Dendritic cell treated with granulocyte-macrophage colony-stimulating factor and Interleukin-4, amounts not matched to agents 40 ng/mL and 50 ng/mL, for 4 days (primary cell): ENCODE data around the gene LAMB1.

Source experiments
- H3K27ac Mint-ChIP-seq: one replicate; pipeline ENCODE4 v1.8.0; 2022; ENCODE audit warnings: mild to moderate bottlenecking, mixed read lengths
- H3K27me3 Mint-ChIP-seq: one replicate; pipeline ENCODE4 v1.8.0; 2022; ENCODE audit warnings: mild to moderate bottlenecking, mixed read lengths
- H3K36me3 Mint-ChIP-seq: one replicate; pipeline ENCODE4 v1.8.0; 2022; ENCODE audit warnings: low read depth, mixed read lengths
- H3K4me1 Mint-ChIP-seq: one replicate; pipeline ENCODE4 v1.8.0; 2022; ENCODE audit warnings: low read depth, mixed read lengths
- H3K4me3 Mint-ChIP-seq: one replicate; pipeline ENCODE4 v1.8.0; 2022; ENCODE audit warnings: mild to moderate bottlenecking, moderate library complexity, mixed read lengths
- H3K9me3 Mint-ChIP-seq: one replicate; pipeline ENCODE4 v1.8.0; 2022; ENCODE audit warnings: mixed read lengths
- intact Hi-C: fragments of 100-400 bp; cut with micrococcal nuclease; formaldehyde crosslinking; loops from one replicate; pipeline ENCODE4 v1.15.0; 2022

Gene LAMB1

GRCh38 chr7:107879400-107880035, 123.4 kb downstream of the LAMB1 start:
- H3K4me3 Mint-ChIP-seq: no peak overlapping the region
- no peaks in the 10 kb centered on the region for H3K9me3 Mint-ChIP-seq
- peaks cover 9% of the 10 kb centered on the region for H3K4me1 Mint-ChIP-seq
- intact Hi-C loops: loop anchor here (5.0 to 10.0 kb wide), 2 partner anchors 315 to 417 kb away; partner anchors contain the start of genes COG5 and DUS4L
- H3K27ac Mint-ChIP-seq: no peak overlapping the region
- H3K36me3 Mint-ChIP-seq: no peaks in the 10 kb centered on the region
- H3K27me3 Mint-ChIP-seq: peaks cover 10% of the 10 kb centered on the region

GRCh38 chr7:107878636-107879035, 124.3 kb downstream of the LAMB1 start:
- intact Hi-C loops: loop anchor here (5.0 to 10.0 kb wide), 2 partner anchors 314 to 416 kb away; partner anchors contain the start of genes COG5 and DUS4L
- Mint-ChIP-seq H3K27ac (no peak overlapping the region), H3K4me1 (peaks cover 9% of the 10 kb centered on the region), H3K36me3 (no peaks in the 10 kb centered on the region), H3K9me3 (no peaks in the 10 kb centered on the region), H3K4me3 (no peak overlapping the region), H3K27me3 (peaks cover 3% of the 10 kb centered on the region)

GRCh38 chr7:107877731-107878382, 125.1 kb downstream of the LAMB1 start:
- H3K4me3 Mint-ChIP-seq: no peak overlapping the region
- intact Hi-C loops: loop anchor here (5.0 to 10.0 kb wide), 2 partner anchors 313 to 416 kb away; partner anchors contain the start of genes COG5 and DUS4L
- H3K27me3 Mint-ChIP-seq: peaks cover 3% of the 10 kb centered on the region
- H3K4me1 Mint-ChIP-seq: peaks cover 9% of the 10 kb centered on the region
- H3K36me3 Mint-ChIP-seq: no peaks in the 10 kb centered on the region
- no peaks in the 10 kb centered on the region for H3K9me3 Mint-ChIP-seq
- no peak overlapping the region for H3K27ac Mint-ChIP-seq

- Mint-ChIP-seq H3K27ac (peak overlapping the region; percentile 24), H3K36me3 (no peaks in the 10 kb centered on the region), H3K4me3 (no peak overlapping the region), H3K9me3 (no peaks in the 10 kb centered on the region), H3K4me1 (peaks cover 9% of the 10 kb centered on the region), H3K27me3 (no peaks in the 10 kb centered on the region)
- intact Hi-C loops: loop anchor here (5.0 to 10.0 kb wide), 2 partner anchors 312 to 415 kb away; partner anchors contain the start of genes COG5 and DUS4L
These were observed 126.0 kb downstream of the LAMB1 start for GRCh38 chr7:107876916-107877315.

GRCh38 chr7:107874605-107875446, 128.1 kb downstream of the LAMB1 start:
- H3K27ac Mint-ChIP-seq: no peak overlapping the region
- H3K9me3 Mint-ChIP-seq: no peaks in the 10 kb centered on the region
- H3K4me3 Mint-ChIP-seq: no peak overlapping the region
- H3K4me1 Mint-ChIP-seq: peaks cover 9% of the 10 kb centered on the region
- intact Hi-C loops: loop anchor here (1.0 to 10.0 kb wide), 4 partner anchors 16 to 413 kb away; partner anchors contain the start of genes COG5, DLD and DUS4L
- no peaks in the 10 kb centered on the region for H3K27me3 Mint-ChIP-seq
- H3K36me3 Mint-ChIP-seq: no peaks in the 10 kb centered on the region

GRCh38 chr7:107874111-107874510, 128.8 kb downstream of the LAMB1 start:
- no peak overlapping the region for H3K27ac Mint-ChIP-seq
- peaks cover 9% of the 10 kb centered on the region for H3K4me1 Mint-ChIP-seq
- no peaks in the 10 kb centered on the region for H3K27me3 Mint-ChIP-seq
- intact Hi-C loops: loop anchor here (2.0 to 10.0 kb wide), 2 partner anchors 17 to 309 kb away; partner anchors contain the start of genes COG5, DLD and DUS4L
- no peak overlapping the region for H3K4me3 Mint-ChIP-seq
- H3K9me3 Mint-ChIP-seq: no peaks in the 10 kb centered on the region
- no peaks in the 10 kb centered on the region for H3K36me3 Mint-ChIP-seq
